WTC11 (cell line): ENCODE data around the gene NFATC1. TPM values are rescaled to one million over a fixed set of nuclear protein-coding genes. Genes with fewer than 3 reads are reported as not detected.

Experiments used
- ATAC-seq: fragments of 200-7000 bp; cut with Tn5 transposase; 2 replicates; pipeline ENCODE4 v1.10.0; 2021; ENCODE audit warnings: mild to moderate bottlenecking, moderate library complexity
- CTCF ChIA-PET: fragments of 300-600 bp; sonication (Branson Sonifier 250); formaldehyde crosslinking; loops from one replicate; lab custom pipeline; 2021; ENCODE audit warnings: antibody characterized with exemption; lab: Charles Lee
- POLR2A ChIA-PET: fragments of 350-600 bp; sonication (Branson Sonifier 250); formaldehyde crosslinking; loops from one replicate; lab custom pipeline; 2021; ENCODE audit warnings: antibody characterized with exemption; lab: Charles Lee
- DNase-seq: peaks from one replicate; pipeline ENCODE4 v3.0.0; 2021; ENCODE audit warnings: low spot score
- H3K27ac Mint-ChIP-seq: 2 replicates; pipeline ENCODE4 v1.8.0; 2021; ENCODE audit warnings: mixed read lengths
- H3K27me3 Mint-ChIP-seq: 2 replicates; pipeline ENCODE4 v1.8.0; 2021; ENCODE audit warnings: low read depth, mild to moderate bottlenecking, moderate library complexity, mixed read lengths
- H3K36me3 Mint-ChIP-seq: 2 replicates; pipeline ENCODE4 v1.8.0; 2021; ENCODE audit warnings: mixed read lengths
- H3K4me1 Mint-ChIP-seq: 2 replicates; pipeline ENCODE4 v1.8.0; 2022; ENCODE audit warnings: mixed read lengths
- H3K4me3 Mint-ChIP-seq: 2 replicates; pipeline ENCODE4 v1.8.0; 2021; ENCODE audit warnings: mild to moderate bottlenecking, moderate library complexity, mixed read lengths
- H3K9me3 Mint-ChIP-seq: 2 replicates; pipeline ENCODE4 v1.8.0; 2021; ENCODE audit warnings: mixed read lengths
- CBFB ChIP-seq: sonication (generic); formaldehyde crosslinking; IDR thresholded peaks from 2 replicates; pipeline ENCODE4 v1.8.1; 2022; ENCODE audit warnings: mild to moderate bottlenecking, low read depth, missing genetic modification reagents
- GTF2I ChIP-seq: fragments of 250-450 bp; sonication (Bioruptor Pico); conservative IDR thresholded peaks from 2 replicates; pipeline ENCODE4 v1.4.0; 2021; ENCODE audit warnings: mild to moderate bottlenecking
- IRF1 ChIP-seq: sonication (generic); formaldehyde crosslinking; IDR thresholded peaks from 2 replicates; pipeline ENCODE4 v1.8.0; 2023; ENCODE audit warnings: missing genetic modification reagents
- MXD4 ChIP-seq: fragments of 250-450 bp; sonication (Bioruptor Pico); IDR thresholded peaks from 2 replicates; pipeline ENCODE4 v1.8.0; 2021; ENCODE audit warnings: mild to moderate bottlenecking, moderate library complexity, borderline replicate concordance
- MYBL2 ChIP-seq: sonication (generic); formaldehyde crosslinking; IDR thresholded peaks from 2 replicates; pipeline ENCODE4 v1.8.1; 2023; ENCODE audit warnings: mild to moderate bottlenecking, moderate library complexity, missing genetic modification reagents
- NFATC4 ChIP-seq: fragments of 250-450 bp; sonication (Bioruptor Pico); IDR thresholded peaks from 2 replicates; pipeline ENCODE4 v1.9.0; 2021; ENCODE audit warnings: mild to moderate bottlenecking
- NR3C1 ChIP-seq: sonication (generic); formaldehyde crosslinking; conservative IDR thresholded peaks from 2 replicates; pipeline ENCODE4 v1.8.1; 2023; ENCODE audit warnings: low read depth, mild to moderate bottlenecking, missing genetic modification reagents
- PRRX2 ChIP-seq: fragments of 250-450 bp; sonication (Bioruptor Pico); IDR thresholded peaks from 2 replicates; pipeline ENCODE4 v1.8.0; 2021; ENCODE audit warnings: mild to moderate bottlenecking
- RELA ChIP-seq: sonication (generic); formaldehyde crosslinking; IDR thresholded peaks from 2 replicates; pipeline ENCODE4 v1.8.1; 2022; ENCODE audit warnings: missing genetic modification reagents, mild to moderate bottlenecking, borderline replicate concordance
- SMAD3 ChIP-seq: sonication (generic); formaldehyde crosslinking; IDR thresholded peaks from 2 replicates; pipeline ENCODE4 v1.8.0; 2022; ENCODE audit warnings: missing genetic modification reagents, mild to moderate bottlenecking, borderline replicate concordance
- STAT6 ChIP-seq: sonication (generic); formaldehyde crosslinking; conservative IDR thresholded peaks from 2 replicates; pipeline ENCODE4 v1.8.1; 2023; ENCODE audit warnings: mild to moderate bottlenecking, low read depth, missing genetic modification reagents, moderate library complexity
- TCF7 ChIP-seq: sonication (generic); formaldehyde crosslinking; IDR thresholded peaks from 2 replicates; pipeline ENCODE4 v1.8.0; 2022; ENCODE audit warnings: mild to moderate bottlenecking, low read depth, missing genetic modification reagents, moderate library complexity
- TEAD1 ChIP-seq: sonication (generic); formaldehyde crosslinking; IDR thresholded peaks from 2 replicates; pipeline ENCODE4 v1.8.0; 2022; ENCODE audit warnings: mild to moderate bottlenecking, missing genetic modification reagents
- ZNF232 ChIP-seq: sonication (generic); formaldehyde crosslinking; IDR thresholded peaks from 2 replicates; pipeline ENCODE4 v1.8.0; 2022; ENCODE audit warnings: mild to moderate bottlenecking, missing genetic modification reagents
- ZNF396 ChIP-seq: fragments of 250-450 bp; sonication (Bioruptor Pico); IDR thresholded peaks from 2 replicates; pipeline ENCODE4 v1.8.0; 2021; ENCODE audit warnings: mild to moderate bottlenecking, moderate library complexity, borderline replicate concordance
- ZNF423 ChIP-seq: fragments of 250-450 bp; sonication (Bioruptor Pico); IDR thresholded peaks from 2 replicates; pipeline ENCODE4 v2.1.2; 2022; ENCODE audit warnings: mild to moderate bottlenecking, moderate library complexity
- ZSCAN18 ChIP-seq: fragments of 250-450 bp; sonication (Bioruptor Pico); IDR thresholded peaks from 2 replicates; pipeline ENCODE4 v2.1.2; 2022; ENCODE audit warnings: mild to moderate bottlenecking, moderate library complexity
- total RNA-seq: library from RNA; stranded (reverse); gene quantifications from 3 replicates; pipeline ENCODE4 v1.2.3, GENCODE V29; 2021
- TF ChIP-seq, protein P1 (sequence below): sonication (generic); formaldehyde crosslinking; IDR thresholded peaks from 2 replicates; pipeline ENCODE4 v1.8.1; 2023; ENCODE audit warnings: mild to moderate bottlenecking, missing genetic modification reagents
- TF ChIP-seq, protein P2 (sequence below): sonication (generic); formaldehyde crosslinking; IDR thresholded peaks from 2 replicates; pipeline ENCODE4 v1.8.1; 2023; ENCODE audit warnings: mild to moderate bottlenecking, missing genetic modification reagents
- TF ChIP-seq, protein P3 (sequence below): sonication (generic); formaldehyde crosslinking; IDR thresholded peaks from 2 replicates; pipeline ENCODE4 v1.8.1; 2023; ENCODE audit warnings: mild to moderate bottlenecking, moderate library complexity, missing genetic modification reagents
- TF ChIP-seq, protein P4 (sequence below): fragments of 250-450 bp; sonication (Bioruptor Pico); IDR thresholded peaks from 2 replicates; pipeline ENCODE4 v1.9.0; 2021; ENCODE audit warnings: mild to moderate bottlenecking, borderline replicate concordance

The NFATC1 gene
- total RNA-seq, 1 experiment from 2014 or later, result 20.2 TPM

- ATAC-seq (no peak), DNase-seq (no peak)
- Mint-ChIP-seq H3K27ac (no peak overlapping the region), H3K36me3 (0 out of 2 replicates have a peak, but pooled peaks cover 3% of the 10 kb centered on the region), H3K4me3 (no peak overlapping the region), H3K4me1 (no peaks in the 10 kb centered on the region), H3K27me3 (no peaks in the 10 kb centered on the region), H3K9me3 (peaks cover 10% of the 10 kb centered on the region)
- CTCF ChIA-PET, result interaction anchor here (1.2 kb wide), 1 partner anchor 164 kb away, joined by 4 read pairs; no protein-coding TSS in a partner anchor
- no peak for TF ChIP-seq TEAD1 (CRISPR knock-in tag)
- TF ChIP-seq, protein P1, sequence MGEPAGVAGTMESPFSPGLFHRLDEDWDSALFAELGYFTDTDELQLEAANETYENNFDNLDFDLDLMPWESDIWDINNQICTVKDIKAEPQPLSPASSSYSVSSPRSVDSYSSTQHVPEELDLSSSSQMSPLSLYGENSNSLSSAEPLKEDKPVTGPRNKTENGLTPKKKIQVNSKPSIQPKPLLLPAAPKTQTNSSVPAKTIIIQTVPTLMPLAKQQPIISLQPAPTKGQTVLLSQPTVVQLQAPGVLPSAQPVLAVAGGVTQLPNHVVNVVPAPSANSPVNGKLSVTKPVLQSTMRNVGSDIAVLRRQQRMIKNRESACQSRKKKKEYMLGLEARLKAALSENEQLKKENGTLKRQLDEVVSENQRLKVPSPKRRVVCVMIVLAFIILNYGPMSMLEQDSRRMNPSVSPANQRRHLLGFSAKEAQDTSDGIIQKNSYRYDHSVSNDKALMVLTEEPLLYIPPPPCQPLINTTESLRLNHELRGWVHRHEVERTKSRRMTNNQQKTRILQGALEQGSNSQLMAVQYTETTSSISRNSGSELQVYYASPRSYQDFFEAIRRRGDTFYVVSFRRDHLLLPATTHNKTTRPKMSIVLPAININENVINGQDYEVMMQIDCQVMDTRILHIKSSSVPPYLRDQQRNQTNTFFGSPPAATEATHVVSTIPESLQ (CRISPR knock-in tag), result no peak
- TF ChIP-seq IRF1, result no peak
- no peak for TF ChIP-seq STAT6 (CRISPR knock-in tag)
- no peak for TF ChIP-seq GTF2I (CRISPR knock-in tag)
- no peak for TF ChIP-seq ZSCAN18 (CRISPR knock-in tag)
- TF ChIP-seq ZNF396, result no peak
- TF ChIP-seq, protein P2, sequence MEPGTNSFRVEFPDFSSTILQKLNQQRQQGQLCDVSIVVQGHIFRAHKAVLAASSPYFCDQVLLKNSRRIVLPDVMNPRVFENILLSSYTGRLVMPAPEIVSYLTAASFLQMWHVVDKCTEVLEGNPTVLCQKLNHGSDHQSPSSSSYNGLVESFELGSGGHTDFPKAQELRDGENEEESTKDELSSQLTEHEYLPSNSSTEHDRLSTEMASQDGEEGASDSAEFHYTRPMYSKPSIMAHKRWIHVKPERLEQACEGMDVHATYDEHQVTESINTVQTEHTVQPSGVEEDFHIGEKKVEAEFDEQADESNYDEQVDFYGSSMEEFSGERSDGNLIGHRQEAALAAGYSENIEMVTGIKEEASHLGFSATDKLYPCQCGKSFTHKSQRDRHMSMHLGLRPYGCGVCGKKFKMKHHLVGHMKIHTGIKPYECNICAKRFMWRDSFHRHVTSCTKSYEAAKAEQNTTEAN (CRISPR knock-in tag), result no peak
- TF ChIP-seq, protein P3, sequence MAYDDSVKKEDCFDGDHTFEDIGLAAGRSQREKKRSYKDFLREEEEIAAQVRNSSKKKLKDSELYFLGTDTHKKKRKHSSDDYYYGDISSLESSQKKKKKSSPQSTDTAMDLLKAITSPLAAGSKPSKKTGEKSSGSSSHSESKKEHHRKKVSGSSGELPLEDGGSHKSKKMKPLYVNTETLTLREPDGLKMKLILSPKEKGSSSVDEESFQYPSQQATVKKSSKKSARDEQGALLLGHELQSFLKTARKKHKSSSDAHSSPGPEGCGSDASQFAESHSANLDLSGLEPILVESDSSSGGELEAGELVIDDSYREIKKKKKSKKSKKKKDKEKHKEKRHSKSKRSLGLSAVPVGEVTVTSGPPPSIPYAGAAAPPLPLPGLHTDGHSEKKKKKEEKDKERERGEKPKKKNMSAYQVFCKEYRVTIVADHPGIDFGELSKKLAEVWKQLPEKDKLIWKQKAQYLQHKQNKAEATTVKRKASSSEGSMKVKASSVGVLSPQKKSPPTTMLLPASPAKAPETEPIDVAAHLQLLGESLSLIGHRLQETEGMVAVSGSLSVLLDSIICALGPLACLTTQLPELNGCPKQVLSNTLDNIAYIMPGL (CRISPR knock-in tag), result no peak
- no peak for TF ChIP-seq MXD4
- TF ChIP-seq CBFB (CRISPR knock-in tag), result no peak
- no peak for TF ChIP-seq ZNF232 (CRISPR knock-in tag)
- POLR2A ChIA-PET, result interaction anchor here (0.8 kb wide), 1 partner anchor 31 kb away, joined by 3 read pairs; no protein-coding TSS in a partner anchor
These were observed 149.5 kb downstream of the NFATC1 start for GRCh38 chr18:79545255-79545654.

DNA sequence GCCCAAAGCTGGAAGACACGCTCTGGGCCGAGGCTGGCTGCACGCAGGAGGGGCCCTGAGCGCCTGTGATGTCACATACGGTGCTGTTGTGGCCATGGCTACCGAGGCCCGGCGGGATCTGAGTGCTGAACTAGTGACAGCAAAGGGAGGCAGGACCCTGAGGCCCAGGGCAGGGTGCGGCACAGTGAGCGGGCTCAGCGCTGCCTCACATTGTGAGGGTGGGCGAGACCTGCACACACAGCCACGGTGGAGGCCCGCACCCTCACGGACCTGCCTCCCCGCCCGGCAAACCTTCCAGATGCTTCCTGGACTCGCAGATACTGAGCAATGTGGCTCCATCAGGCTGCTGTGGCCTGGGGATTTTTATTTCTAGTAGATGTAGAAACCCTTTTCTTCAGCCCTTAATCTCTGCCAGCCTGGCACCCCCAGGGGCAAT is 150.0 kb downstream of the NFATC1 start:
- Mint-ChIP-seq H3K36me3 (0 out of 2 replicates have a peak, but pooled peaks cover 3% of the 10 kb centered on the region), H3K9me3 (peaks cover 10% of the 10 kb centered on the region), H3K4me1 (no peaks in the 10 kb centered on the region), H3K27ac (no peak overlapping the region), H3K4me3 (no peak overlapping the region), H3K27me3 (no peaks in the 10 kb centered on the region)
- ChIA-PET CTCF (no interaction called here), POLR2A (no interaction called here)
- DNase-seq (no peak), ATAC-seq (no peak)
- no peak for TF ChIP-seq SMAD3
- TF ChIP-seq MYBL2 (CRISPR knock-in tag), result no peak
- TF ChIP-seq, protein P4, sequence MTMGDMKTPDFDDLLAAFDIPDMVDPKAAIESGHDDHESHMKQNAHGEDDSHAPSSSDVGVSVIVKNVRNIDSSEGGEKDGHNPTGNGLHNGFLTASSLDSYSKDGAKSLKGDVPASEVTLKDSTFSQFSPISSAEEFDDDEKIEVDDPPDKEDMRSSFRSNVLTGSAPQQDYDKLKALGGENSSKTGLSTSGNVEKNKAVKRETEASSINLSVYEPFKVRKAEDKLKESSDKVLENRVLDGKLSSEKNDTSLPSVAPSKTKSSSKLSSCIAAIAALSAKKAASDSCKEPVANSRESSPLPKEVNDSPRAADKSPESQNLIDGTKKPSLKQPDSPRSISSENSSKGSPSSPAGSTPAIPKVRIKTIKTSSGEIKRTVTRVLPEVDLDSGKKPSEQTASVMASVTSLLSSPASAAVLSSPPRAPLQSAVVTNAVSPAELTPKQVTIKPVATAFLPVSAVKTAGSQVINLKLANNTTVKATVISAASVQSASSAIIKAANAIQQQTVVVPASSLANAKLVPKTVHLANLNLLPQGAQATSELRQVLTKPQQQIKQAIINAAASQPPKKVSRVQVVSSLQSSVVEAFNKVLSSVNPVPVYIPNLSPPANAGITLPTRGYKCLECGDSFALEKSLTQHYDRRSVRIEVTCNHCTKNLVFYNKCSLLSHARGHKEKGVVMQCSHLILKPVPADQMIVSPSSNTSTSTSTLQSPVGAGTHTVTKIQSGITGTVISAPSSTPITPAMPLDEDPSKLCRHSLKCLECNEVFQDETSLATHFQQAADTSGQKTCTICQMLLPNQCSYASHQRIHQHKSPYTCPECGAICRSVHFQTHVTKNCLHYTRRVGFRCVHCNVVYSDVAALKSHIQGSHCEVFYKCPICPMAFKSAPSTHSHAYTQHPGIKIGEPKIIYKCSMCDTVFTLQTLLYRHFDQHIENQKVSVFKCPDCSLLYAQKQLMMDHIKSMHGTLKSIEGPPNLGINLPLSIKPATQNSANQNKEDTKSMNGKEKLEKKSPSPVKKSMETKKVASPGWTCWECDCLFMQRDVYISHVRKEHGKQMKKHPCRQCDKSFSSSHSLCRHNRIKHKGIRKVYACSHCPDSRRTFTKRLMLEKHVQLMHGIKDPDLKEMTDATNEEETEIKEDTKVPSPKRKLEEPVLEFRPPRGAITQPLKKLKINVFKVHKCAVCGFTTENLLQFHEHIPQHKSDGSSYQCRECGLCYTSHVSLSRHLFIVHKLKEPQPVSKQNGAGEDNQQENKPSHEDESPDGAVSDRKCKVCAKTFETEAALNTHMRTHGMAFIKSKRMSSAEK (CRISPR knock-in tag), result no peak
- TF ChIP-seq PRRX2, result no peak
- TF ChIP-seq ZNF396, result no peak
- TF ChIP-seq RELA, result no peak
- no peak for TF ChIP-seq ZNF423
- no peak for TF ChIP-seq TCF7
- no peak for TF ChIP-seq NR3C1 (CRISPR knock-in tag)
- no peak for TF ChIP-seq NFATC4 (CRISPR knock-in tag)
